Activated naive CD8-positive, alpha-beta T cell treated with anti-CD3 and anti-CD28 coated beads, Interleukin-2, amount 50 U/mL, for 24 hours (primary cell): ENCODE results near the gene OLFM3.

ENCODE experiments used
- ATAC-seq: fragments of 150-1000 bp; cut with Tn5 transposase; one replicate; pipeline ENCODE4 v1.10.0; 2021
- DNase-seq: peaks from one replicate; pipeline ENCODE4 v3.0.0; 2021
- H3K27ac Mint-ChIP-seq: one replicate; pipeline ENCODE4 v1.8.0; 2021; ENCODE audit warnings: mild to moderate bottlenecking, mixed read lengths
- H3K27me3 Mint-ChIP-seq: one replicate; pipeline ENCODE4 v1.8.0; 2021; ENCODE audit warnings: mixed read lengths
- H3K36me3 Mint-ChIP-seq: one replicate; pipeline ENCODE4 v1.8.0; 2021; ENCODE audit warnings: low read depth, mixed read lengths
- H3K4me1 Mint-ChIP-seq: one replicate; pipeline ENCODE4 v1.8.0; 2021; ENCODE audit warnings: mixed read lengths
- H3K4me3 Mint-ChIP-seq: one replicate; pipeline ENCODE4 v1.8.0; 2021; ENCODE audit warnings: mild to moderate bottlenecking, moderate library complexity, mixed read lengths
- H3K9me3 Mint-ChIP-seq: one replicate; pipeline ENCODE4 v1.8.0; 2021; ENCODE audit warnings: mixed read lengths

OLFM3 gene

GRCh38 chr1:101847626-101848025 is 149.1 kb downstream of the OLFM3 start:
- no peak overlapping the region for H3K4me3 Mint-ChIP-seq
- DNase-seq = no peak
- H3K27ac Mint-ChIP-seq = no peak overlapping the region
- no peak for ATAC-seq
- H3K9me3 Mint-ChIP-seq = no peaks in the 10 kb centered on the region
- H3K36me3 Mint-ChIP-seq = no peaks in the 10 kb centered on the region
- H3K27me3 Mint-ChIP-seq = peaks cover 6% of the 10 kb centered on the region
- no peaks in the 10 kb centered on the region for H3K4me1 Mint-ChIP-seq

GRCh38 chr1:101846820-101847219 is 149.9 kb downstream of the OLFM3 start:
- peaks cover 6% of the 10 kb centered on the region for H3K27me3 Mint-ChIP-seq
- DNase-seq (no peak), ATAC-seq (no peak)
- no peak overlapping the region for H3K4me3 Mint-ChIP-seq
- no peaks in the 10 kb centered on the region for H3K36me3 Mint-ChIP-seq
- no peaks in the 10 kb centered on the region for H3K4me1 Mint-ChIP-seq
- no peak overlapping the region for H3K27ac Mint-ChIP-seq
- H3K9me3 Mint-ChIP-seq = no peaks in the 10 kb centered on the region

- ATAC-seq (no peak), DNase-seq (no peak)
- no peaks in the 10 kb centered on the region for H3K36me3 Mint-ChIP-seq
- H3K9me3 Mint-ChIP-seq = no peaks in the 10 kb centered on the region
- no peak overlapping the region for H3K27ac Mint-ChIP-seq
- peaks cover 9% of the 10 kb centered on the region for H3K27me3 Mint-ChIP-seq
- H3K4me1 Mint-ChIP-seq = no peaks in the 10 kb centered on the region
- H3K4me3 Mint-ChIP-seq = no peak overlapping the region
Measured at GRCh38 chr1:101843160-101843559, 153.6 kb downstream of the OLFM3 start.

GRCh38 chr1:101841824-101842223 is 154.9 kb downstream of the OLFM3 start:
- DNase-seq (no peak), ATAC-seq (no peak)
- Mint-ChIP-seq H3K27ac (no peak overlapping the region), H3K4me3 (no peak overlapping the region), H3K36me3 (no peaks in the 10 kb centered on the region), H3K4me1 (no peaks in the 10 kb centered on the region), H3K27me3 (peaks cover 8% of the 10 kb centered on the region), H3K9me3 (no peaks in the 10 kb centered on the region)

- H3K4me1 Mint-ChIP-seq = no peaks in the 10 kb centered on the region
- no peak for DNase-seq
Measured at GRCh38 chr1:101835988-101836387, 160.7 kb downstream of the OLFM3 start.

GRCh38 chr1:101833312-101833711 is 163.4 kb downstream of the OLFM3 start:
- ATAC-seq = no peak
- Mint-ChIP-seq H3K36me3 (no peaks in the 10 kb centered on the region), H3K4me3 (no peak overlapping the region), H3K4me1 (no peaks in the 10 kb centered on the region), H3K9me3 (no peaks in the 10 kb centered on the region), H3K27me3 (no peaks in the 10 kb centered on the region), H3K27ac (no peak overlapping the region)
- no peak for DNase-seq

More at GRCh38 chr1:101835988-101836387, 160.7 kb downstream of the OLFM3 start:
- no peaks in the 10 kb centered on the region for H3K36me3 Mint-ChIP-seq
- ATAC-seq = no peak
- H3K9me3 Mint-ChIP-seq = no peaks in the 10 kb centered on the region
- H3K27me3 Mint-ChIP-seq = no peaks in the 10 kb centered on the region
- no peak overlapping the region for H3K27ac Mint-ChIP-seq
- no peak overlapping the region for H3K4me3 Mint-ChIP-seq

- Mint-ChIP-seq H3K4me3 (no peak overlapping the region), H3K4me1 (no peaks in the 10 kb centered on the region), H3K27me3 (peaks cover 3% of the 10 kb centered on the region), H3K9me3 (peaks cover 4% of the 10 kb centered on the region), H3K36me3 (no peaks in the 10 kb centered on the region), H3K27ac (no peak overlapping the region)
- no peak for ATAC-seq
- DNase-seq = no peak
Measured at GRCh38 chr1:101826416-101826815, 170.3 kb downstream of the OLFM3 start.

- Mint-ChIP-seq H3K4me3 (no peak overlapping the region), H3K27ac (no peak overlapping the region), H3K36me3 (no peaks in the 10 kb centered on the region), H3K27me3 (peaks cover 3% of the 10 kb centered on the region), H3K4me1 (no peaks in the 10 kb centered on the region), H3K9me3 (no peaks in the 10 kb centered on the region)
- ATAC-seq (no peak), DNase-seq (no peak)
Measured at GRCh38 chr1:101820071-101820470, 176.7 kb downstream of the OLFM3 start.

GRCh38 chr1:101816262-101816661 is 180.5 kb downstream of the OLFM3 start:
- Mint-ChIP-seq H3K9me3 (no peaks in the 10 kb centered on the region), H3K27ac (no peak overlapping the region), H3K4me1 (no peaks in the 10 kb centered on the region), H3K36me3 (no peaks in the 10 kb centered on the region), H3K4me3 (no peak overlapping the region), H3K27me3 (no peaks in the 10 kb centered on the region)
- DNase-seq (no peak), ATAC-seq (no peak)

- H3K9me3 Mint-ChIP-seq = no peaks in the 10 kb centered on the region
- no peak overlapping the region for H3K27ac Mint-ChIP-seq
- no peaks in the 10 kb centered on the region for H3K36me3 Mint-ChIP-seq
- DNase-seq (no peak), ATAC-seq (no peak)
- no peaks in the 10 kb centered on the region for H3K27me3 Mint-ChIP-seq
- no peak overlapping the region for H3K4me3 Mint-ChIP-seq
- H3K4me1 Mint-ChIP-seq = no peaks in the 10 kb centered on the region
Measured at GRCh38 chr1:101798417-101798816, 198.3 kb downstream of the OLFM3 start.

GRCh38 chr1:101797722-101798121 is 199.0 kb downstream of the OLFM3 start:
- DNase-seq (no peak), ATAC-seq (no peak)
- Mint-ChIP-seq H3K27me3 (no peaks in the 10 kb centered on the region), H3K36me3 (no peaks in the 10 kb centered on the region), H3K9me3 (no peaks in the 10 kb centered on the region), H3K4me3 (no peak overlapping the region), H3K27ac (no peak overlapping the region), H3K4me1 (no peaks in the 10 kb centered on the region)

GRCh38 chr1:101781201-101781831 is 215.4 kb downstream of the OLFM3 start:
- no peak for DNase-seq
- peaks cover 2% of the 10 kb centered on the region for H3K27me3 Mint-ChIP-seq
- H3K9me3 Mint-ChIP-seq = no peaks in the 10 kb centered on the region
- no peak overlapping the region for H3K4me3 Mint-ChIP-seq
- H3K27ac Mint-ChIP-seq = no peak overlapping the region
- no peaks in the 10 kb centered on the region for H3K4me1 Mint-ChIP-seq
- no peaks in the 10 kb centered on the region for H3K36me3 Mint-ChIP-seq
- ATAC-seq = no peak

- DNase-seq (no peak), ATAC-seq (peak; percentile 33)
- no peaks in the 10 kb centered on the region for H3K36me3 Mint-ChIP-seq
- H3K4me3 Mint-ChIP-seq = no peak overlapping the region
- no peak overlapping the region for H3K27ac Mint-ChIP-seq
- H3K9me3 Mint-ChIP-seq = no peaks in the 10 kb centered on the region
- peaks cover 2% of the 10 kb centered on the region for H3K27me3 Mint-ChIP-seq
- H3K4me1 Mint-ChIP-seq = no peaks in the 10 kb centered on the region
Measured at GRCh38 chr1:101769520-101769919, 227.2 kb downstream of the OLFM3 start.

- ATAC-seq (no peak), DNase-seq (no peak)
- H3K9me3 Mint-ChIP-seq = no peaks in the 10 kb centered on the region
- no peaks in the 10 kb centered on the region for H3K36me3 Mint-ChIP-seq
- no peak overlapping the region for H3K4me3 Mint-ChIP-seq
- H3K4me1 Mint-ChIP-seq = no peaks in the 10 kb centered on the region
- no peaks in the 10 kb centered on the region for H3K27me3 Mint-ChIP-seq
- no peak overlapping the region for H3K27ac Mint-ChIP-seq
Measured at GRCh38 chr1:101757985-101758384, 238.7 kb downstream of the OLFM3 start.

GRCh38 chr1:101756411-101756810 is 240.3 kb downstream of the OLFM3 start:
- no peaks in the 10 kb centered on the region for H3K36me3 Mint-ChIP-seq
- no peaks in the 10 kb centered on the region for H3K4me1 Mint-ChIP-seq
- no peak overlapping the region for H3K4me3 Mint-ChIP-seq
- no peak for DNase-seq
- no peaks in the 10 kb centered on the region for H3K9me3 Mint-ChIP-seq
- ATAC-seq = no peak
- H3K27ac Mint-ChIP-seq = no peak overlapping the region
- H3K27me3 Mint-ChIP-seq = no peaks in the 10 kb centered on the region
